NCI-H1092 treated with DMSO at 0.1 percent for 48 hours (cell line): Measurements from ENCODE around the gene LNX2.
A peak's percentile ranks its signal among the peaks of the same experiment; 100 is the strongest.

Source experiments
- DNase-seq: peaks from one replicate; lab custom pipeline; 2025; lab: John Stamatoyannopoulos, UW

Gene LNX2

GRCh38 chr13:27504128-27504867 is 116.0 kb downstream of the LNX2 start:
- peak; percentile 50 for DNase-seq

GRCh38 chr13:27500806-27501534 is 119.4 kb downstream of the LNX2 start:
- DNase-seq: no peak

GRCh38 chr13:27497563-27498230 is 122.6 kb downstream of the LNX2 start:
- no peak for DNase-seq

GRCh38 chr13:27496536-27497273 is 123.6 kb downstream of the LNX2 start:
- DNase-seq: peak; percentile 15

DNA sequence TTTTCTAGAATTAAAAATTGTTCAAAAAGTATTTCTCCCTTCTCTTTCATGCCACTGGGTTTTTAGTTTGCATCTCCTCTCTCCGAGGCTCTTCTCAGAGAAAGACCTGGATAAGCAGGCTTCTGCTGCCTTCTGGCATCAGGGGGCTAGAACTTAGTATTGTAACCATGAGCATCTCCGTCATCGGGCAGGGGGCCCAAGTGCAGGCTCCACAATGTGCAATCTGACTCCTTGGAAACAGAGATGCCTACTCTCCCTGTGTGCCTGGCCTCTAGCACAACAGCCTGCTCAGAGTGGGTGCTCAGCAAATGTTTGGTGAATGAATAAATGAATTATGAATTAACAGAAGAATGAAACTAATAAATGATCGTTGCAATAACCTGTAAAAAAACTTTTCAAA is 124.3 kb downstream of the LNX2 start:
- no peak for DNase-seq
